ENCODE results near the gene SUPT6H. TPM values are rescaled to one million over a fixed set of nuclear protein-coding genes. Genes with fewer than 3 reads are reported as not detected.

SUPT6H gene
- total RNA-seq, 1 experiment from 2014 or later, result 61.3 TPM

DNA sequence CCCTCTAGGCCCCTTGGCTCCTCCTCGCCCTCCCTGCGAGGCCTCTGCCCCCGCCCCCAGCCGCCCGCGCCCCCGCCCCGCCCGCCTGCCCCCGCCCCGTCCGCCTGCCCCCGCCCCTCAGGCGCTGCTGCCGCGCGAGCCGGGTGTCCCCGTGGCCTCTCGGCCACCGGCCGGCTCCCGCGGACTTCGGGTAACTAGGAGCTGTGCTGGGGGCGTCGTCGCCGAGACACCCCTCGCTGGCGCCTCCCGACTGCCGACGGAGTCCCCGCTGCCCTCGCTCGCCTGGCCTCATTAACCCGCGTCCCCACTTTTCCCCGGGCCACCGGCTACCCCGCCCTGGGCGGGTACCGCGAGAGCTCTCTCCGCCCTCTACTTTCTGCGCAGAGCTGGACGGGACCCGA lies 64.2 kb downstream of the SUPT6H start, which contains the start of gene TLCD1:
Gene TLCD1, minus strand, starts transcription at position 8 of the 401 bp plus-strand sequence. CDS start 136 bp downstream, outside the sequence.
- Mint-ChIP-seq H3K27me3 (ENCODE audit: low read depth) (no peaks in the 10 kb centered on the region), H3K27ac (peak within 1 kb of the TSS; percentile 99), H3K4me1 (peaks cover 47% of the 10 kb centered on the region), H3K36me3 (peaks cover 33% of the 10 kb centered on the region), H3K9me3 (no peaks in the 10 kb centered on the region), H3K4me3 (peak within 1 kb of the TSS; percentile 93)
- ChIA-PET POLR2A (interaction anchor here (0.5 to 6.4 kb wide), 25 partner anchors 7 to 390 kb away, joined by 3 to 310 read pairs (median 8); partner anchors contain the start of genes BLTP2, DHRS13, FAM222B and FLOT2), CTCF (interaction anchor here (0.5 to 12.2 kb wide), 53 partner anchors 7 to 390 kb away, joined by 3 to 541 read pairs (median 9); partner anchors contain the start of genes BLTP2, DHRS13, ERAL1 and FAM222B)
- TF ChIP-seq, protein P1, sequence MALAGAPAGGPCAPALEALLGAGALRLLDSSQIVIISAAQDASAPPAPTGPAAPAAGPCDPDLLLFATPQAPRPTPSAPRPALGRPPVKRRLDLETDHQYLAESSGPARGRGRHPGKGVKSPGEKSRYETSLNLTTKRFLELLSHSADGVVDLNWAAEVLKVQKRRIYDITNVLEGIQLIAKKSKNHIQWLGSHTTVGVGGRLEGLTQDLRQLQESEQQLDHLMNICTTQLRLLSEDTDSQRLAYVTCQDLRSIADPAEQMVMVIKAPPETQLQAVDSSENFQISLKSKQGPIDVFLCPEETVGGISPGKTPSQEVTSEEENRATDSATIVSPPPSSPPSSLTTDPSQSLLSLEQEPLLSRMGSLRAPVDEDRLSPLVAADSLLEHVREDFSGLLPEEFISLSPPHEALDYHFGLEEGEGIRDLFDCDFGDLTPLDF (CRISPR knock-in tag; IDR thresholded peaks at IDR 0.05), result 0 out of 2 replicates have a peak, but pooled peaks have one; percentile 1
- TF ChIP-seq TEAD4 (CRISPR knock-in tag; IDR thresholded peaks at IDR 0.05), result no peak
- peak; percentile 13 for ATAC-seq
- DNase-seq (ENCODE audit: low spot score), result peak; percentile 74

DNA sequence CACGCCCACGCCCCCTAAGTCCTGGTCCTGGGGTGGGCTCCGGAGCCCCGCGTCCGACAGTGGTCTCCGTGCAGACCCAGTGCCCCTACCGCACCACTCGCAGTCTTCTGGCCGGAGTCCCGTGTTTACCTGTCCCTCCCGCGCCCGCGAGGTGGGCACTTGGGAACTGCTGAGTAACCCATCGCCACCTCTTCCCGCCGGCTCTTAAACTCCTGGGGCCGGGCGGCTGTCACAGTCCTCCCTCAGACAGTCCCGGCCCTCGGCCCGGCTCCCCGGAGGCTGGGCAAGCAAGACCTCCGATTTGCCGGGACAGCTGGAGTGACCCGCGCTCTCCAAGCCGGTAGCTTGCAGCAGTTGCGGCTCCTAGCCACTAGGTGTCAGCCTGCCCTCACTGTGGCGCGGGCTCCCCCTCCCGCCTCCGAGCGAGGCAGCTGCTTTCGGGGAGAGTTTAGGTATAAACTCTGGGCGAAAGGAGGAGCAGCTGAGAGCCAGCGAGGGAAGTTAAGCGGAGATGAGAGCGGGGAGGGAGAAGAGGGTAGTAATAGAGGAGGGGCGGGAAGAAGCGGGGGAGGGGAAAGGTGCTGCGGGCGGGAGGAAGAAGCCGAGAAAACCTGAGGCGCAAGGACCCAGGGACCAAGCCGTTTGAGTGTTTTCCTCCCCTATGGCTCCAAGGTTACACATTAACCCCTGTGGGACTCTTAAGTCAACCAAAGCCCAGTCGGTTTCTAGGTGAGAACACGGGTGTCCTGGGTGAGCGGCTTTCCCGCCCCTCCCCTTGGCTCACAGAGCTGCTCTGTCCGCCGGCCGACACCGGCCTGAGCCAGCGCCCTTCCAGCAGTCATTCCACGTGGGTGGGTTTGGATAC lies 64.9 kb downstream of the SUPT6H start:
- Mint-ChIP-seq H3K4me3 (peak overlapping the region; percentile 92), H3K36me3 (peaks cover 28% of the 10 kb centered on the region), H3K27me3 (ENCODE audit: low read depth) (no peaks in the 10 kb centered on the region), H3K4me1 (peaks cover 40% of the 10 kb centered on the region), H3K9me3 (no peaks in the 10 kb centered on the region), H3K27ac (peak overlapping the region; percentile 99)
- POLR2A ChIA-PET, result interaction anchor here (0.5 to 6.4 kb wide), 31 partner anchors 8 to 390 kb away, joined by 3 to 310 read pairs (median 7); partner anchors contain the start of genes BLTP2, DHRS13, FAM222B and FLOT2
- DNase-seq (ENCODE audit: low spot score) (peak; percentile 99), ATAC-seq (peak; percentile 29)
- CTCF ChIA-PET, result interaction anchor here (0.5 to 12.2 kb wide), 67 partner anchors 7 to 454 kb away, joined by 3 to 541 read pairs (median 6); partner anchors contain the start of genes BLTP2, DHRS13, ERAL1 and FAM222B
- TF ChIP-seq ZNF121 (CRISPR knock-in tag; IDR thresholded peaks at IDR 0.05) (0 out of 2 replicates have a peak, but pooled peaks have one; percentile 47), SOX15 (CRISPR knock-in tag; IDR thresholded peaks at IDR 0.05) (no peak), TP53 (CRISPR knock-in tag; IDR thresholded peaks at IDR 0.05) (no peak), ZNF263 (CRISPR knock-in tag; IDR thresholded peaks at IDR 0.05; ENCODE audit: low read depth) (no peak), OVOL2 (CRISPR knock-in tag; IDR thresholded peaks at IDR 0.05; ENCODE audit: borderline replicate concordance) (no peak), FOXP1 (CRISPR knock-in tag; IDR thresholded peaks at IDR 0.05; ENCODE audit: borderline replicate concordance) (0 out of 2 replicates have a peak, but pooled peaks have one; percentile 45), SP1 (CRISPR knock-in tag; conservative IDR thresholded peaks at IDR 0.05) (peak; percentile 77; the same call in 1 of the 2 replicates), SMAD3 (CRISPR knock-in tag; IDR thresholded peaks at IDR 0.05; ENCODE audit: borderline replicate concordance) (peak; percentile 37; the same call in 1 of the 2 replicates), RORB (CRISPR knock-in tag; IDR thresholded peaks at IDR 0.05) (no peak), ETV6 (CRISPR knock-in tag; IDR thresholded peaks at IDR 0.05) (peak; percentile 57; the same call in 1 of the 2 replicates), ATF1 (CRISPR knock-in tag; IDR thresholded peaks at IDR 0.05) (no peak), TEAD4 (CRISPR knock-in tag; IDR thresholded peaks at IDR 0.05) (no peak)
- TF ChIP-seq, protein P2, sequence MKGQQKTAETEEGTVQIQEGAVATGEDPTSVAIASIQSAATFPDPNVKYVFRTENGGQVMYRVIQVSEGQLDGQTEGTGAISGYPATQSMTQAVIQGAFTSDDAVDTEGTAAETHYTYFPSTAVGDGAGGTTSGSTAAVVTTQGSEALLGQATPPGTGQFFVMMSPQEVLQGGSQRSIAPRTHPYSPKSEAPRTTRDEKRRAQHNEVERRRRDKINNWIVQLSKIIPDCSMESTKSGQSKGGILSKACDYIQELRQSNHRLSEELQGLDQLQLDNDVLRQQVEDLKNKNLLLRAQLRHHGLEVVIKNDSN (CRISPR knock-in tag; IDR thresholded peaks at IDR 0.05), result no peak
- TF ChIP-seq, protein P3, sequence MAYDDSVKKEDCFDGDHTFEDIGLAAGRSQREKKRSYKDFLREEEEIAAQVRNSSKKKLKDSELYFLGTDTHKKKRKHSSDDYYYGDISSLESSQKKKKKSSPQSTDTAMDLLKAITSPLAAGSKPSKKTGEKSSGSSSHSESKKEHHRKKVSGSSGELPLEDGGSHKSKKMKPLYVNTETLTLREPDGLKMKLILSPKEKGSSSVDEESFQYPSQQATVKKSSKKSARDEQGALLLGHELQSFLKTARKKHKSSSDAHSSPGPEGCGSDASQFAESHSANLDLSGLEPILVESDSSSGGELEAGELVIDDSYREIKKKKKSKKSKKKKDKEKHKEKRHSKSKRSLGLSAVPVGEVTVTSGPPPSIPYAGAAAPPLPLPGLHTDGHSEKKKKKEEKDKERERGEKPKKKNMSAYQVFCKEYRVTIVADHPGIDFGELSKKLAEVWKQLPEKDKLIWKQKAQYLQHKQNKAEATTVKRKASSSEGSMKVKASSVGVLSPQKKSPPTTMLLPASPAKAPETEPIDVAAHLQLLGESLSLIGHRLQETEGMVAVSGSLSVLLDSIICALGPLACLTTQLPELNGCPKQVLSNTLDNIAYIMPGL (CRISPR knock-in tag; IDR thresholded peaks at IDR 0.05), result peak; percentile 84; the same call in 1 of the 2 replicates
- TF ChIP-seq, protein P4, sequence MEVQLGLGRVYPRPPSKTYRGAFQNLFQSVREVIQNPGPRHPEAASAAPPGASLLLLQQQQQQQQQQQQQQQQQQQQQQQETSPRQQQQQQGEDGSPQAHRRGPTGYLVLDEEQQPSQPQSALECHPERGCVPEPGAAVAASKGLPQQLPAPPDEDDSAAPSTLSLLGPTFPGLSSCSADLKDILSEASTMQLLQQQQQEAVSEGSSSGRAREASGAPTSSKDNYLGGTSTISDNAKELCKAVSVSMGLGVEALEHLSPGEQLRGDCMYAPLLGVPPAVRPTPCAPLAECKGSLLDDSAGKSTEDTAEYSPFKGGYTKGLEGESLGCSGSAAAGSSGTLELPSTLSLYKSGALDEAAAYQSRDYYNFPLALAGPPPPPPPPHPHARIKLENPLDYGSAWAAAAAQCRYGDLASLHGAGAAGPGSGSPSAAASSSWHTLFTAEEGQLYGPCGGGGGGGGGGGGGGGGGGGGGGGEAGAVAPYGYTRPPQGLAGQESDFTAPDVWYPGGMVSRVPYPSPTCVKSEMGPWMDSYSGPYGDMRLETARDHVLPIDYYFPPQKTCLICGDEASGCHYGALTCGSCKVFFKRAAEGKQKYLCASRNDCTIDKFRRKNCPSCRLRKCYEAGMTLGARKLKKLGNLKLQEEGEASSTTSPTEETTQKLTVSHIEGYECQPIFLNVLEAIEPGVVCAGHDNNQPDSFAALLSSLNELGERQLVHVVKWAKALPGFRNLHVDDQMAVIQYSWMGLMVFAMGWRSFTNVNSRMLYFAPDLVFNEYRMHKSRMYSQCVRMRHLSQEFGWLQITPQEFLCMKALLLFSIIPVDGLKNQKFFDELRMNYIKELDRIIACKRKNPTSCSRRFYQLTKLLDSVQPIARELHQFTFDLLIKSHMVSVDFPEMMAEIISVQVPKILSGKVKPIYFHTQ (CRISPR knock-in tag; IDR thresholded peaks at IDR 0.05), result no peak
- TF ChIP-seq, protein P5, sequence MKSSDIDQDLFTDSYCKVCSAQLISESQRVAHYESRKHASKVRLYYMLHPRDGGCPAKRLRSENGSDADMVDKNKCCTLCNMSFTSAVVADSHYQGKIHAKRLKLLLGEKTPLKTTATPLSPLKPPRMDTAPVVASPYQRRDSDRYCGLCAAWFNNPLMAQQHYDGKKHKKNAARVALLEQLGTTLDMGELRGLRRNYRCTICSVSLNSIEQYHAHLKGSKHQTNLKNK (CRISPR knock-in tag; IDR thresholded peaks at IDR 0.05), result no peak
- TF ChIP-seq, protein P6, sequence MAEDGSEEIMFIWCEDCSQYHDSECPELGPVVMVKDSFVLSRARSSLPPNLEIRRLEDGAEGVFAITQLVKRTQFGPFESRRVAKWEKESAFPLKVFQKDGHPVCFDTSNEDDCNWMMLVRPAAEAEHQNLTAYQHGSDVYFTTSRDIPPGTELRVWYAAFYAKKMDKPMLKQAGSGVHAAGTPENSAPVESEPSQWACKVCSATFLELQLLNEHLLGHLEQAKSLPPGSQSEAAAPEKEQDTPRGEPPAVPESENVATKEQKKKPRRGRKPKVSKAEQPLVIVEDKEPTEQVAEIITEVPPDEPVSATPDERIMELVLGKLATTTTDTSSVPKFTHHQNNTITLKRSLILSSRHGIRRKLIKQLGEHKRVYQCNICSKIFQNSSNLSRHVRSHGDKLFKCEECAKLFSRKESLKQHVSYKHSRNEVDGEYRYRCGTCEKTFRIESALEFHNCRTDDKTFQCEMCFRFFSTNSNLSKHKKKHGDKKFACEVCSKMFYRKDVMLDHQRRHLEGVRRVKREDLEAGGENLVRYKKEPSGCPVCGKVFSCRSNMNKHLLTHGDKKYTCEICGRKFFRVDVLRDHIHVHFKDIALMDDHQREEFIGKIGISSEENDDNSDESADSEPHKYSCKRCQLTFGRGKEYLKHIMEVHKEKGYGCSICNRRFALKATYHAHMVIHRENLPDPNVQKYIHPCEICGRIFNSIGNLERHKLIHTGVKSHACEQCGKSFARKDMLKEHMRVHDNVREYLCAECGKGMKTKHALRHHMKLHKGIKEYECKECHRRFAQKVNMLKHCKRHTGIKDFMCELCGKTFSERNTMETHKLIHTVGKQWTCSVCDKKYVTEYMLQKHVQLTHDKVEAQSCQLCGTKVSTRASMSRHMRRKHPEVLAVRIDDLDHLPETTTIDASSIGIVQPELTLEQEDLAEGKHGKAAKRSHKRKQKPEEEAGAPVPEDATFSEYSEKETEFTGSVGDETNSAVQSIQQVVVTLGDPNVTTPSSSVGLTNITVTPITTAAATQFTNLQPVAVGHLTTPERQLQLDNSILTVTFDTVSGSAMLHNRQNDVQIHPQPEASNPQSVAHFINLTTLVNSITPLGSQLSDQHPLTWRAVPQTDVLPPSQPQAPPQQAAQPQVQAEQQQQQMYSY (CRISPR knock-in tag; IDR thresholded peaks at IDR 0.05), result no peak
- TF ChIP-seq, protein P7, sequence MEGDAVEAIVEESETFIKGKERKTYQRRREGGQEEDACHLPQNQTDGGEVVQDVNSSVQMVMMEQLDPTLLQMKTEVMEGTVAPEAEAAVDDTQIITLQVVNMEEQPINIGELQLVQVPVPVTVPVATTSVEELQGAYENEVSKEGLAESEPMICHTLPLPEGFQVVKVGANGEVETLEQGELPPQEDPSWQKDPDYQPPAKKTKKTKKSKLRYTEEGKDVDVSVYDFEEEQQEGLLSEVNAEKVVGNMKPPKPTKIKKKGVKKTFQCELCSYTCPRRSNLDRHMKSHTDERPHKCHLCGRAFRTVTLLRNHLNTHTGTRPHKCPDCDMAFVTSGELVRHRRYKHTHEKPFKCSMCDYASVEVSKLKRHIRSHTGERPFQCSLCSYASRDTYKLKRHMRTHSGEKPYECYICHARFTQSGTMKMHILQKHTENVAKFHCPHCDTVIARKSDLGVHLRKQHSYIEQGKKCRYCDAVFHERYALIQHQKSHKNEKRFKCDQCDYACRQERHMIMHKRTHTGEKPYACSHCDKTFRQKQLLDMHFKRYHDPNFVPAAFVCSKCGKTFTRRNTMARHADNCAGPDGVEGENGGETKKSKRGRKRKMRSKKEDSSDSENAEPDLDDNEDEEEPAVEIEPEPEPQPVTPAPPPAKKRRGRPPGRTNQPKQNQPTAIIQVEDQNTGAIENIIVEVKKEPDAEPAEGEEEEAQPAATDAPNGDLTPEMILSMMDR (IDR thresholded peaks at IDR 0.05), result peak; percentile 96
